Stimulated activated CD4-positive, alpha-beta T cell treated with anti-CD3 and anti-CD28 coated beads, Interleukin-2, amount 100 ng/mL, for 4 hours (primary cell): ENCODE data around the gene ECHDC3.

Experiments
- DNase-seq: peaks from one replicate; pipeline ENCODE4 v3.0.0-alpha.2; 2020; ENCODE audit warnings: low read depth

Gene ECHDC3

DNA sequence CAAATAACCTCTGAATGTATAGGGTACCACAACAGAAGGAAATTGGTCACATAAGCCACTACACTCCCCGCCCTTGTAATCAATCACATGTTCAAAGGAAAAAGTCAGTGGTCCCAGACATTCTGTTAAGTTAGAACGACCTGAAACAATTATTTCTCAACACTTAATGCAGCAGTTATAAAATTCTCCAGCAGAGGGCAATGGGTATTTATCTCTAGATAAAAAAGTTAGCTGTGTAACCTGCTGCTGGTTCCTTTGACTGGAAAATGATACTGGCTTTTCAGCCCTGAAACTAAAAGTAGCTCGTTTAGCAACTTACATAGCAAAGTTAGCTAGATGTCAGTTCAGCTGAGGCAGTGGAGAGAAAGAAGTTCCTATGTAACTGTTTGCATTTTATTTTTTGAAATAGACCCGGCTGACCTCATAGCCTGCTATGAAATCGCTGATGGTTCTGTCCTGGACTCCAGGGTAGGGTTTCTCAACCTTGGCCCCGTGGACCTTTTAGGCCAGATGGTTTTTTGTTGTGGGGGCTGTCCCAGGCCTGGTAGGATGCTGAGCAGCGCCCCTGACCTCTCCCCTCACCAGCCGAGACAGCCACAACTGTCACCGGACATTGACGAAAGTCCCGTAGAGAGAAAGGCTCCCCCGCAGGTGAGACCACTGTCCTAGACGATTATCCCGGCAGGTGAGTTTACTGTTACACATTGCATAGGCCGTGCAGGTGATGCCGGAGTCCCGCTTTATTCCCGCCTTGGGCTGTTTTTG lies 40.8 kb downstream of the ECHDC3 start:
- no peak for DNase-seq

DNA sequence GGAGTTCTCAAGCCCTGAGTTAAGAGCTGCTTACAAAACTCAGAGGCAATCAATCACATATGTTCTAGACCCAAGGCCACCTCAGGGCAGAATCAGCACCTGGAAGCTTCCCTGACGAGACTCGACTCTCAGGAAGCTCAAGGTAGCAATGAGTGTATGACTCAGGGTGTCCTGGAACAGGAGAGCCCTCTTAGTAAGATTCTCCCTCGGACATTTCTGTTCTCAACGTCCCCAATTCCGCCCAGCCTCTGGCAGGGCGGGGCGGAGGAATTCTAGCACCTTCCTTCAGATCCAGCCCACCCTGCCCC lies 41.3 kb downstream of the ECHDC3 start:
- no peak for DNase-seq

DNA sequence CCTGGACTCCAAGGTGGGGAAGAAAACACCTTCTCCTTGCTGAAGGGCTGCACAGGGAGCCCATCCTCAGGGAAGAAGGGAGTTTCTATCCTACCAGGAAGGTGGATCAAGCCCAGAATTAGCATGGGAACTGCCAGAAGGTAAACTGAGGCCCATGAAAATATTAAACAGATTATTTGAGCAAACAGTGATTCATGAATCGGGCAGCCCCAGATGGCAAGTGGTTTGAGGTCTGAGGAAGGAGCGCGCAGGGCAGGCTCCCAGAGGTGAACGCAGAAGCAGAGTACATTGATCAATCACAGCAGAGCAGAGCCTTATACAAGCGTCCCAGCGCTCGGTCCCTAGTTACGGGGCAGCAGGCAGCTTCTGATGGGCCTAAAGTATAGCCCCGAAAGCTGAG lies 45.2 kb downstream of the ECHDC3 start:
- DNase-seq, result no peak

GRCh38 chr10:11787846-11788245 lies 45.7 kb downstream of the ECHDC3 start:
- DNase-seq, result no peak

- no peak for DNase-seq
Measured at GRCh38 chr10:11789306-11789705, 47.1 kb downstream of the ECHDC3 start.

DNA sequence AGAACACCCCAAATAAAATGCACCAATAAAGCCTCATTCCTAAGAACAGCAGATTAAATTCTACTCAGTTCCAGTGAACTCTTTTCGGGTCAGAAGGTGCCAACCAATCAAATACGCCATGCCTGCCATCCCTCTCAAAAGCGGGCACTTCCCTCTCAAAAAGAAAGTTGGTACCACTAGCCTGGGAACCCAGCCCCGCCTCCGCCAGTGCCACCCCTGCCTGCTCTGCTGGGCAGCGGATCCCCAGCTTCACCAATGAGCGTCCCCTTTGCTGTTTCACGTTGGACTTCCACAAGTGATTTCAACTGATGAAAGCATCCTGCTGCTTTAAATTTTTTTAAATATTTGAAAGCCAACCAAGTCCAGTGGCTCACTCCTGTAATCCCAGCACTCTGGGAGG lies 47.8 kb downstream of the ECHDC3 start:
- no peak for DNase-seq

- DNase-seq, result no peak
Measured at GRCh38 chr10:11793762-11794479, 51.7 kb downstream of the ECHDC3 start.

GRCh38 chr10:11794566-11794965 lies 52.4 kb downstream of the ECHDC3 start:
- DNase-seq, result no peak

DNA sequence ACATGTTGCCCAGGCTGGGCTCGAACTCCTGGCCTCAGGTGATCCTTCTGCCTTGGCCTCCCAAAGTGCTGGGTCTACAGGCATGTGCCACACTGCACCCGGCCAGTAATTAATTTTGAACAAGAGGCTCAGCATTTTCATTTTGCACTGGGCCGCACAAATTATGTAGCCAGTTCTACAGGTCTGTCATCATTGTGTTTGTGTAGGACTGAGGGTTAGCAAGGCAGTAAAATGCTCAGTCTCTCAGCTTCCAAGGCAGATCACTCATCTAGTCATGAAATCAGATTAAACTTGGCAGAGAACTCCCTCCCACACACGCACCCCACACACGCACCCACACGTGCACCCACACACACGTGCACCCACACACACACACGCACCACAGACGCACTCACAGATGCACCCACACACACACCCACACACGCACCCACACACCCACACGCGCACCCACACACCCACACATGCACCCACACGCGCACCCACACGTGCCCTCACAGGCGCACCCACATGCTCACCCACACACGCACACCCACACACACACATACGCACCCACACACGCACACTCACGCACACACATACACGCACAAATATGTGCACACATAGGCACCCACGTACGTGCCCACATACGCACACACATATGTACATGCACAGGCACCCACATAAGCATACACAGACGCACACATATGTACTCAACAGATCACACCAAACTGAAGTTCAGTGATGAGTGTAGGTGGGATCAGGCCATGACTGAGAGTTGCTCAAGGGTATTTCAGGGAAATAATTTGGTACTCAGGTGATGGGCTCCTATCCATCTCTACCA lies 53.1 kb downstream of the ECHDC3 start:
- peak; percentile 15 for DNase-seq

DNA sequence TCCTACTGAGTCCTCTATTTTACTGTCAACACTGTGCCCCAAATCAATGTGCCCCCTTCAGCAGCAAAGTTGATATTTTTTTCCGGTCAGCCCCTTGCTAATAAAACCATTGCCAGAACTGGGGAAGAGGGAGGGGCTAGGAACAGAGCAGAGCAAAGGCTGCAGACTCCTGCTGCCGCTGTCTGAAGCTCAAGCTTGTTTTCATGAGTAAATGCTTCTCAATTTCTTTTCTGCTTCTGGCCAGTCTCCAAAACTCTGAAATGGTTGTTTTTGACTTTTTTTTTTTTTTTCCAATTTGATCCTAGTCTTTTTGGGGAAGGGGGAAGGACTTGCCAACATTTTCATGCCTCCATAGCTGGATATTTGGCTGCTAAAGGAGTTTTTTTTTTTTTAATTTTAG lies 54.3 kb downstream of the ECHDC3 start:
- no peak for DNase-seq

- DNase-seq, result no peak
Measured at GRCh38 chr10:11797281-11797680, 55.1 kb downstream of the ECHDC3 start.

DNA sequence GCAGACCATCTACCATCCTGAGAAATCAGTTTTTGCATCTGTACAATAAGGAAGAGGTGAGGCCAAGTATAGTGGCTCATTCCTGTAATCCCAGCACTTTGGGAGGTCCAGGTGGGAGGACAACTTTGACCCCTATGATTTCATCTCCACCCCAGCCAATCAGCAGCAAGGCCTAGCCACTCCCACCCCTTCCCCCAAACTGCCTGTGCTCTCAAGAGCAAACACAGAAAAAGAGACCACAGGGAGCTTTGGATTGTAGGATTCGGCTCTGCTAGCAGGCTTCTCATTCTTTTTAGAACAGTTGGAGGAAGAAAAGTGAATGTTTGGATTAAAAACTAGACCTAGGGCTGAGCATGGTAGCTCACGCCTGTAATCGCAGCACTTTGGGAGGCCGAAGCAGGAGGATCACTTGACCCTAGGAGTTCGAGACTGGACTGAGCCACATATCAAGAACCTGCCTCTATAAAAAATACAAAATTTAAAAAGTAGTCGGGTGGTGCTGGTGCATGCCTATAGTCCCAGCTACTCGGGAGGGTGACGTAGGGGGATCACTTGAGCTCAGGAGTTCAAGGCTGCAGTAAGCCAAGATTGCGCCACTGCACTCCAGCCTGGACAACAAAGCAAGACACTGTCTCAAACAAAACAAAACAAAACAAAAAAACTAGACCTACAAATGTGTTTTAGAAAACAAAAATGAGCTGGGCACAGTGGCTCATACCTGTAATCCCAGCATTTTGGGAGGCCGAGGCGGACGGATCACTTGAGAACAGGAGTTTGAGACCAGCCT lies 55.9 kb downstream of the ECHDC3 start:
- no peak for DNase-seq

DNA sequence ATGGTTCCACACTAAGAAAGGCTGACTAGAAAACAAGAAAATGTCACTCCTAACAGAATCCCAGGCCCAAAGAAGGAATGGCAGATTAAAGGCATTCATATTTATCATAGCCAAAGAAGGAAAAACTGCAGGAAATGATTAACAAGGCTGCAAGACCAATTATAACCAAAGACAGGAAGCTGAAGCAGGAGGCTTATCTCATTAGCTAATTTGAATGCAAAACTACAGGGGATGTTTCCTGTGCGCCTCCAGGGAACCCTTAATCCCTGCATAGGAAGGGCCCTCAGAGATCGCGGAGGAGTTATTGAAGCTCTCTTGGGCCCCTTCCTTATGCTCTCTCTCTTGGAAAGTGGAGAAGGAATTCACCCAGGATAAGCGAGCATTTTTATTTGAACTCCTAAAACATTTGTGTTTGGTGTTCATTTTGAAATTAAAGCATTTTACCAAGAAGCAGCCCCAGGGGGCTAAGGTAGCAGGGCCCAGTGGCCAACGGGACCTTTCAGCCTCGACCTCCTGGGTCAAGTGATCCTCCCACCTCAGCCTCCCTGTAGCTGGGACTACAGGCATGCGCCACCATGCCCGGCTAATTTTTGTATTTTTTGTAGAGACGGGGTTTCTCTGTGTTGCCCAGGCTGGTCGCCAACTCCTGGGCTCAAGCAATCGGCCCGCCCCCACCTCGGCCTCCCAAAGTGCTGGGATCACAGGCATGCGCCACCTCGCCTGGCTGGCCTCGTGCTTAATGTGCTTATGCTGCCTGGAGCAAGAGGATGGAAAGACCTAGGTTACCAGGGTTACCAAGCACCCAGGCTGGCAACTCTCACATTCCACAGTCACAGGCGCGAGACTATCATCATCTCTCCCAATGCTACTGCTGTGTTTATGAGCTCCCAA lies 56.9 kb downstream of the ECHDC3 start:
- DNase-seq, result no peak

DNA sequence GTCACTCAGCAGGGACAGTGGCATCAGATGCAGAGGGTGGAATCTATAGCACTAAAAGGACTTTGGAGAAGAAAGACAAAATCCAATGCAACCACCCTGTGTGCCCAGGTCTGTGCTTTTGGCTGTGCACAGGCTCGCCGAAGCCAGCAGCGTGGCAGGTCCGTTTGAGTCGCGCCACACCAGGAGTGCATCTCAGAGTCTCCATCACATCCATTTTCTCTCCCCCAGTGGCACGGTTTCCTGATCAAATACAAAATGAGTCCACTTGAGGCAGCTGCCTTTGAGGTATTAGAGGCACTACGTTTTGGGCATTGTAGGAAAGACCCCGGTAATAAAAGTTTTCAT lies 57.5 kb downstream of the ECHDC3 start:
- DNase-seq, result no peak

GRCh38 chr10:11804336-11804735 lies 62.2 kb downstream of the ECHDC3 start:
- no peak for DNase-seq

GRCh38 chr10:11805792-11806191 lies 63.6 kb downstream of the ECHDC3 start:
- DNase-seq, result no peak

- DNase-seq, result no peak
Measured at GRCh38 chr10:11806706-11807105, 64.5 kb downstream of the ECHDC3 start.

- no peak for DNase-seq
Measured at GRCh38 chr10:11808808-11809207, 66.6 kb downstream of the ECHDC3 start.

DNA sequence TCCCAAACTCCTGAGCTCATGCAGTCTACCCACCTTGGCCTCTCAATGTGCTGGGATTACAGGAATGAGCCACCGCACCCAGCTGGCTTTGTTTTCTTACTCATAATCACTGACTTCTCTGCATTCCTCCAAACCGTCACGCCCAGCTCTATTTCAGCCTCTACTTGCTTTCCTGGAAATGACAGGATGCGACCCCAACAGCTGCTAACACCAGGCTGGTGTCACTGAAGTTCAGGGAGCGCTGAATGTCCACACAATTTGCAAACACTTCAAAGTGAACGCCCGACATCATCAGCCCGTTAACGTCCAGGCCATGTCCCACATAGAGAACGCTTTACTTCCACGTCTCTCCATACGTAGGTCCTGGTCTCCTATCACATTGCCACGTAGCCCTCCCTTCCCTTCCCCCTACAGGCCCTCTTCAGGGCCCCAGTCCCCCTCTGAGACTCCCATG lies 68.2 kb downstream of the ECHDC3 start:
- no peak for DNase-seq

- DNase-seq, result no peak
Measured at GRCh38 chr10:11810973-11811372, 68.8 kb downstream of the ECHDC3 start.

- no peak for DNase-seq
Measured at GRCh38 chr10:11813177-11813576, 71.0 kb downstream of the ECHDC3 start.
